GM19397 (cell line): ENCODE measurements around the gene SIVA1.

Source experiments
- ATAC-seq: cut with Tn5 transposase; IDR thresholded peaks from one replicate; pipeline ENCODE4 v1.9.1; 2021; ENCODE audit warnings: mild to moderate bottlenecking, moderate library complexity; ENCODE audit not compliant: unreplicated experiment

SIVA1 gene

GRCh38 chr14:104806625-104807465, 53.9 kb downstream of the SIVA1 start:
- no peak for ATAC-seq

DNA sequence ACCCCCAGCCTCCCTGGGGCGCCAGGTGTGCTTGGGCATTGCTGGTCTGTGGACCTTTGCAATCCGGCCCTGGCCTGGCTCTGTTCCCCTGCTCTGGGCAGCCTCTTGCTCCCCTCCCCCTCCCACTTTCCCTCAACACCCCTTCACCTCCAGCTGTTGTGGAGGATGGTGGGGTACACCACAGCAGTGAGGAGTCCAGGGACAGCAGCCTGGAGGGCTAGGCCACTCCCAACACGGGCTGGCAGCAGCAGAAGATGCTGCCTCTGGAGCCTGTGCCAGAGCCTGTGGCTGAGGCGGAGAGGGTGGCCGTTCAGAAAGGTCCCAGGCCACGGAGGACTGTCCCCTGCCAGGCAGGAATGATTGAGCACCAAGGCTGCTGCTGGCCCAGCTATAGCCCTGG, 55.5 kb downstream of the SIVA1 start:
- ATAC-seq = no peak
